Measurements from ENCODE around the gene OR51V1.
"Not testable (repeated sequence)": the region's sequence is repeated elsewhere in the genome, so short reads cannot be mapped to it uniquely, and the experiment has no call there.

The OR51V1 gene

GRCh38 chr11:5171856-5172255 lies 28.6 kb downstream of the OR51V1 start:
- Histone ChIP-seq H3K27me3 (ENCODE audit: insufficient read depth, insufficient read length) (no peaks in the 10 kb centered on the region), H3K4me3 (ENCODE audit: insufficient read length, low read depth) (no peak overlapping the region), H3K9me3 (ENCODE audit: insufficient read depth, low read length) (no peaks in the 10 kb centered on the region), H3K4me1 (ENCODE audit: insufficient read depth, insufficient read length) (no peaks in the 10 kb centered on the region), H3K9ac (ENCODE audit: insufficient read length, low read depth) (no peak overlapping the region), H3K36me3 (ENCODE audit: insufficient read depth, insufficient read length, low read length) (no peaks in the 10 kb centered on the region)
- no peak for DNase-seq (ENCODE audit: low read depth, low spot score)
- TF ChIP-seq YY1 (IDR thresholded peaks at IDR 0.05; ENCODE audit: insufficient read depth, insufficient read length) = no peak
- no peak for TF ChIP-seq ZNF274 (IDR thresholded peaks at IDR 0.05; ENCODE audit: low read depth, low read length)
- no peak for TF ChIP-seq SUZ12 (IDR thresholded peaks at IDR 0.05; ENCODE audit: extremely low read depth, insufficient read depth, insufficient read length)

GRCh38 chr11:5165898-5166297 lies 34.6 kb downstream of the OR51V1 start:
- H3K9me3 ChIP-seq (ENCODE audit: insufficient read depth, low read length); H3K36me3 ChIP-seq (ENCODE audit: insufficient read depth, insufficient read length, low read length); DNase-seq (ENCODE audit: low read depth, low spot score); H3K4me1 ChIP-seq (ENCODE audit: insufficient read depth, insufficient read length); H3K9ac ChIP-seq (ENCODE audit: insufficient read length, low read depth); H3K27me3 ChIP-seq (ENCODE audit: insufficient read depth, insufficient read length); H3K4me3 ChIP-seq (ENCODE audit: insufficient read length, low read depth): not testable (repeated sequence)

GRCh38 chr11:5164807-5165206 lies 35.7 kb downstream of the OR51V1 start:
- not testable (repeated sequence) for H3K27me3 ChIP-seq (ENCODE audit: insufficient read depth, insufficient read length); H3K9me3 ChIP-seq (ENCODE audit: insufficient read depth, low read length); H3K4me1 ChIP-seq (ENCODE audit: insufficient read depth, insufficient read length); H3K9ac ChIP-seq (ENCODE audit: insufficient read length, low read depth); H3K36me3 ChIP-seq (ENCODE audit: insufficient read depth, insufficient read length, low read length); H3K4me3 ChIP-seq (ENCODE audit: insufficient read length, low read depth); DNase-seq (ENCODE audit: low read depth, low spot score)

GRCh38 chr11:5161045-5161444 lies 39.4 kb downstream of the OR51V1 start:
- H3K4me1 ChIP-seq (ENCODE audit: insufficient read depth, insufficient read length); H3K27me3 ChIP-seq (ENCODE audit: insufficient read depth, insufficient read length); H3K9ac ChIP-seq (ENCODE audit: insufficient read length, low read depth); DNase-seq (ENCODE audit: low read depth, low spot score); H3K36me3 ChIP-seq (ENCODE audit: insufficient read depth, insufficient read length, low read length); H3K4me3 ChIP-seq (ENCODE audit: insufficient read length, low read depth); H3K9me3 ChIP-seq (ENCODE audit: insufficient read depth, low read length): not testable (repeated sequence)

GRCh38 chr11:5160217-5160616 lies 40.3 kb downstream of the OR51V1 start:
- not testable (repeated sequence) for DNase-seq (ENCODE audit: low read depth, low spot score)

GRCh38 chr11:5159806-5160205 lies 40.7 kb downstream of the OR51V1 start:
- no peak for DNase-seq (ENCODE audit: low read depth, low spot score)

More at GRCh38 chr11:5160217-5160616, 40.3 kb downstream of the OR51V1 start:
- not testable (repeated sequence) for H3K9me3 ChIP-seq (ENCODE audit: insufficient read depth, low read length); H3K27me3 ChIP-seq (ENCODE audit: insufficient read depth, insufficient read length); H3K9ac ChIP-seq (ENCODE audit: insufficient read length, low read depth); H3K4me3 ChIP-seq (ENCODE audit: insufficient read length, low read depth); H3K36me3 ChIP-seq (ENCODE audit: insufficient read depth, insufficient read length, low read length); H3K4me1 ChIP-seq (ENCODE audit: insufficient read depth, insufficient read length)

GRCh38 chr11:5154657-5155056 lies 45.8 kb downstream of the OR51V1 start, which contains the start of gene OR52A1:
TSS of gene OR52A1 (minus strand) at chr11:5154757. CDS start at chr11:5152369, 2,388 bp downstream.
- Histone ChIP-seq H3K36me3 (ENCODE audit: insufficient read depth, insufficient read length, low read length) (no peaks in the 10 kb centered on the region), H3K4me1 (ENCODE audit: insufficient read depth, insufficient read length) (no peaks in the 10 kb centered on the region), H3K9ac (ENCODE audit: insufficient read length, low read depth) (no peak within 1 kb of the TSS), H3K4me3 (ENCODE audit: insufficient read length, low read depth) (no peak within 1 kb of the TSS), H3K9me3 (ENCODE audit: insufficient read depth, low read length) (0 out of 2 replicates have a peak, but pooled peaks cover 5% of the 10 kb centered on the region), H3K27me3 (ENCODE audit: insufficient read depth, insufficient read length) (no peaks in the 10 kb centered on the region)
- DNase-seq (ENCODE audit: low read depth, low spot score) = no peak
- TF ChIP-seq SUZ12 (IDR thresholded peaks at IDR 0.05; ENCODE audit: extremely low read depth, insufficient read depth, insufficient read length) = no peak
- TF ChIP-seq ZNF274 (IDR thresholded peaks at IDR 0.05; ENCODE audit: low read depth, low read length) = no peak
- no peak for TF ChIP-seq YY1 (IDR thresholded peaks at IDR 0.05; ENCODE audit: insufficient read depth, insufficient read length)

More at GRCh38 chr11:5159806-5160205, 40.7 kb downstream of the OR51V1 start:
- H3K9me3 ChIP-seq (ENCODE audit: insufficient read depth, low read length) = 0 out of 2 replicates have a peak, but pooled peaks cover 9% of the 10 kb centered on the region
- TF ChIP-seq YY1 (IDR thresholded peaks at IDR 0.05; ENCODE audit: insufficient read depth, insufficient read length) = no peak
- TF ChIP-seq SUZ12 (IDR thresholded peaks at IDR 0.05; ENCODE audit: extremely low read depth, insufficient read depth, insufficient read length) = no peak
- TF ChIP-seq ZNF274 (IDR thresholded peaks at IDR 0.05; ENCODE audit: low read depth, low read length) = no peak
- H3K4me1 ChIP-seq (ENCODE audit: insufficient read depth, insufficient read length) = no peaks in the 10 kb centered on the region
- no peak overlapping the region for H3K4me3 ChIP-seq (ENCODE audit: insufficient read length, low read depth)
- H3K9ac ChIP-seq (ENCODE audit: insufficient read length, low read depth) = no peak overlapping the region
- H3K27me3 ChIP-seq (ENCODE audit: insufficient read depth, insufficient read length) = no peaks in the 10 kb centered on the region
- H3K36me3 ChIP-seq (ENCODE audit: insufficient read depth, insufficient read length, low read length) = no peaks in the 10 kb centered on the region

- Histone ChIP-seq H3K27me3 (ENCODE audit: insufficient read depth, insufficient read length) (no peaks in the 10 kb centered on the region), H3K9ac (ENCODE audit: insufficient read length, low read depth) (no peak overlapping the region), H3K4me1 (ENCODE audit: insufficient read depth, insufficient read length) (no peaks in the 10 kb centered on the region), H3K4me3 (ENCODE audit: insufficient read length, low read depth) (no peak overlapping the region), H3K36me3 (ENCODE audit: insufficient read depth, insufficient read length, low read length) (no peaks in the 10 kb centered on the region), H3K9me3 (ENCODE audit: insufficient read depth, low read length) (no peaks in the 10 kb centered on the region)
- DNase-seq (ENCODE audit: low read depth, low spot score) = no peak
- TF ChIP-seq SUZ12 (IDR thresholded peaks at IDR 0.05; ENCODE audit: extremely low read depth, insufficient read depth, insufficient read length) (no peak), YY1 (IDR thresholded peaks at IDR 0.05; ENCODE audit: insufficient read depth, insufficient read length) (no peak), ZNF274 (IDR thresholded peaks at IDR 0.05; ENCODE audit: low read depth, low read length) (no peak)
These were observed 46.7 kb downstream of the OR51V1 start for GRCh38 chr11:5153574-5154431.

All from NT2/D1 (cell line).